ENCODE measurements around the gene GALNTL6.

The GALNTL6 gene

DNA sequence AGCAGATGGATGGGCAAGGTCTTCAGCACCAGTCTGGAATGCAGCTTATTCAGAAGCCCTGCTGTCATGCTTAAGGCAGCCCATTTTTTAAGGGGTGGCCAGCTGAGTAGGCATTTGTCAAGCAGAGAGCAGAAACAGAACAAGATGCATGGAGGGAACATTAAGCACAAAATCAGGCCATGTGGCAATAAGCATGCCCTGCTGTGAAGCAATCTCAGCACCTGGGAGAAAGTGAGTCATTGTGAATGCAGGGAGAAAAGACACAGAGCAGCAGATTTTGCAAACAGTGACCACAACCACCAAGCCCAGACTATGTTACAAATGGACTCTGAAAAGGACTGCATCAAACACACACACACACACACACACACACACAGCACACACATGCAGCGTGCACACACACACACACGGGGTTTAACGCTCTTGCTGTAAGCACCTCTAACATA is 1261.3 kb downstream of the GALNTL6 start:
- DNase-seq (ENCODE audit: low read depth), result no peak

DNA sequence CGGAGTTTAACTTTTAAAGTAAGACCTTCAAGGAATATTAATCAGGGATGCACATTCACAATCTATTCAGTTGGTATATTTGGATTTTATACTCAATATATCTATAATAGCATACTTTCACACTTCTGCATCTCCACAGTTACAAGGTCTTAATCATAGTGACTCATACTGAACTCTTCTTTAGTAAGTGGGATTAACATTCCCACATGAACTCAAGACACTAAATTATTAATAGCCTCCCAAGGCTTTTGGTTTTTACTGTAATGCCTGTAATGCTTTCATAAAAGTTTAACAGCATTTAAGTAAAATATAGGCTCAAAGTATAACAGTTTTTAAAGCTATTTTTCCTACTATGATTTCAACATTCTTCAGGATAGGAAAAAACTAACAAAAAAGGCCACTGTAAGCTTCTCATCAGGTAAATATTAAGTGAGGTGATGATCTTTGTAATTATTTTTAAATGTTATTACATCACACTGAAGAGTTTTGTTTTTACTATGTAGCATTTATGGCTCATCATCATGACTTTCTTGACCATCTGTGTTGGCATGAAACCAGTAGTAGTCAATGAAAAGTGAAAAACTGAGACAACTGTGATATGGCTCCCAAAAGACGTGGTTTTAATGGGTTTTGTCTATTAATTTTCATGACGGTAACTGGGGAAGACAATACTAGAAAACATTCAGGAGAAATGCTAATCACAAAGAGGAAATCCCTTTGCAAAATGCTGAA is 1263.9 kb downstream of the GALNTL6 start:
- DNase-seq (ENCODE audit: low read depth), result no peak

DNA sequence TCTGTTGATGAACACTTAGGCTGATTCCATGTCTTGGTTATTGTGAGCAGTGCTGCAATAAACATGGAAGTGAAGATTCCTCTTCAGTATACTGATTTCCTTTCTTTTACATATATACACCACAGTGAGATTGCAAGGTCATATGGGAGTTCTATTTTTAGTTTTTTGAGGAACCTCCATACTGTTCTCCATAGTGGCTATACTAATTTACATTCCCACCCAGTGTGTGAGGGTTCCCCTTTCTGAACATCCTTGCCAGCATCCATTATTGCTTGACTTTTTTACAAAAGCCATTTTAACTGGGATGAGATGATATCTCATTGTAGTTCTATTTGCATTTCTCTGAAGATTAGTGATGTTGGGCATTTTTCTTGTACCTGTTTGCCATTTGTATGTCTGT is 1274.9 kb downstream of the GALNTL6 start:
- no peak for DNase-seq (ENCODE audit: low read depth)
